Duodenal mucosa (tissue), 2 donors: ENCODE data around the gene TTLL12.

ENCODE experiments used
- H3K27ac ChIP-seq: one replicate; pipeline ENCODE4 v1.7.0; 2013; ENCODE audit warnings: low read depth, low read length
- H3K27me3 ChIP-seq, 2 donors: one replicate each; pipeline ENCODE4 v1.7.0; 2013; ENCODE audit warnings: low read length in 2 of 2, control low read depth in 1 of 2; ENCODE audit not compliant: insufficient read depth in 2 of 2, control insufficient read depth in 1 of 2
- H3K36me3 ChIP-seq, 2 donors: one replicate each; pipeline ENCODE4 v1.7.0; 2013; ENCODE audit warnings: low read length in 2 of 2, control low read depth in 1 of 2; ENCODE audit not compliant: insufficient read depth in 2 of 2, control insufficient read depth in 1 of 2
- H3K4me1 ChIP-seq, 2 donors: one replicate each; pipeline ENCODE4 v1.7.0; 2013; ENCODE audit warnings: low read length in 2 of 2, control low read depth in 1 of 2; ENCODE audit not compliant: insufficient read depth in 2 of 2, control insufficient read depth in 1 of 2
- H3K4me3 ChIP-seq, 2 donors: one replicate each; pipeline ENCODE4 v1.7.0; 2013; ENCODE audit warnings: low read length in 2 of 2, low read depth in 1 of 2
- H3K9ac ChIP-seq, 2 donors: one replicate each; pipeline ENCODE4 v1.7.0; 2013; ENCODE audit warnings: low read length in 2 of 2, low read depth in 1 of 2
- H3K9me3 ChIP-seq, 2 donors: one replicate each; pipeline ENCODE4 v1.7.0; 2013; ENCODE audit warnings: low read length in 2 of 2, control low read depth in 1 of 2; ENCODE audit not compliant: control insufficient read depth in 1 of 2

TTLL12 gene

DNA sequence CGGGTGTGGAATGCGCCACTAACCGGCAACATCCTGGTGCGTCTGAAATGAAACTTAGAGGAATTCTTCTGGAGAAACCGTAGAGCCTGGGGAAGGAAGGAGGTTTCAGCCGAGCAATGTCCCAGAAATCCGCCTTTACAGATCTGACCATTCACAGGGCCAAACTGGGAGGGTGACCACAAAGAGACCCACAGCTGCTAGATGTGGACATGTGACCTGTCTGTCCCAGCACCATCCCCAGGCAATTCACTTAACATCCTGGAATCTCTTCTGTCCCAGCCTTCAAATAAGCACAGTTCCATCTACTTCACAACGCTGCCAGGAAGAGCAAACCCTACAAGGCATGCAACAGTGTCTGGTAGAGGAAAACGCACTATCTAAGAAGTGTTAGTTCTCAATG is 53.5 kb downstream of the TTLL12 start:
- Histone ChIP-seq H3K9me3 (no peaks in the 10 kb centered on the region), H3K36me3 (peaks cover 15 to 53% of the 10 kb centered on the region in 2 donors), H3K9ac (no peak overlapping the region), H3K27me3 (no peaks in the 10 kb centered on the region), H3K27ac (no peak overlapping the region), H3K4me1 (peaks cover 17 to 18% of the 10 kb centered on the region in 2 donors), H3K4me3 (no peak overlapping the region)

DNA sequence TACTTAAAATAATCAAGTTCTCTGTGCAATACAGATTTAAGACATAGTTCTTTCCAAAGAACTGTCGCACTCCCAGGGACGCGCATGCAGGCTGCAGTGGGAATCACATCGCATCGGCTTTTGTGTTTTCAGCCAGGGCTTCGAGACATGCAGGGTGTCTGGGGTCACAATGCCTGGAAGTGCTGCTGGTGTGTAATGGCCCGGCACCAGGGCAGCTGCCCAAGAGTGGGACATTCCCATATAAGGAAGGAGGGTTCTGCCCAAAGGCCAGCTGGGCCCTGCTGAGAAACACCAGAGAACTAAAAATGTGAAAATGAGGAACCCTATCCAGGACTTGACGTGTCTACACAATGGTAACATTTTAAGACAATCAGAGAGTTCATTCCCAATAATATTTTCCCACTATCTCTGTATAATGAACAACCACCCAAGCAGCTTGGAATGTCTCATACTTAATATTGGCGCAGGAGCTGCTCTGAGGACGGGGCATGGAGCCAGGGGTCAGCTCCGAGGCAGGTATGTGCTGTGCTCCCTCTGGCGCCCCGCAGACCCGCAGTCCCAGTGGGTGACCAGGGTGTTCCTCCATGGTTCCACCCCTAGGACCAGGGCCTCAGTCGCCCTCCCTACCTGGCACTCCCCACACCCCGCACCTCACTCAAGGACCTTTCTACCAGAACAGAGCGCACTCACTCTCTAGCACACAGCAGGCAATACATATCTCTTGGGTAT is 55.0 kb downstream of the TTLL12 start:
- Histone ChIP-seq H3K9ac (no peak overlapping the region), H3K36me3 (peaks cover 15 to 39% of the 10 kb centered on the region in 2 donors), H3K27me3 (no peaks in the 10 kb centered on the region), H3K9me3 (no peaks in the 10 kb centered on the region), H3K27ac (no peak overlapping the region), H3K4me1 (peaks cover 30 to 31% of the 10 kb centered on the region in 2 donors), H3K4me3 (no peak overlapping the region)

DNA sequence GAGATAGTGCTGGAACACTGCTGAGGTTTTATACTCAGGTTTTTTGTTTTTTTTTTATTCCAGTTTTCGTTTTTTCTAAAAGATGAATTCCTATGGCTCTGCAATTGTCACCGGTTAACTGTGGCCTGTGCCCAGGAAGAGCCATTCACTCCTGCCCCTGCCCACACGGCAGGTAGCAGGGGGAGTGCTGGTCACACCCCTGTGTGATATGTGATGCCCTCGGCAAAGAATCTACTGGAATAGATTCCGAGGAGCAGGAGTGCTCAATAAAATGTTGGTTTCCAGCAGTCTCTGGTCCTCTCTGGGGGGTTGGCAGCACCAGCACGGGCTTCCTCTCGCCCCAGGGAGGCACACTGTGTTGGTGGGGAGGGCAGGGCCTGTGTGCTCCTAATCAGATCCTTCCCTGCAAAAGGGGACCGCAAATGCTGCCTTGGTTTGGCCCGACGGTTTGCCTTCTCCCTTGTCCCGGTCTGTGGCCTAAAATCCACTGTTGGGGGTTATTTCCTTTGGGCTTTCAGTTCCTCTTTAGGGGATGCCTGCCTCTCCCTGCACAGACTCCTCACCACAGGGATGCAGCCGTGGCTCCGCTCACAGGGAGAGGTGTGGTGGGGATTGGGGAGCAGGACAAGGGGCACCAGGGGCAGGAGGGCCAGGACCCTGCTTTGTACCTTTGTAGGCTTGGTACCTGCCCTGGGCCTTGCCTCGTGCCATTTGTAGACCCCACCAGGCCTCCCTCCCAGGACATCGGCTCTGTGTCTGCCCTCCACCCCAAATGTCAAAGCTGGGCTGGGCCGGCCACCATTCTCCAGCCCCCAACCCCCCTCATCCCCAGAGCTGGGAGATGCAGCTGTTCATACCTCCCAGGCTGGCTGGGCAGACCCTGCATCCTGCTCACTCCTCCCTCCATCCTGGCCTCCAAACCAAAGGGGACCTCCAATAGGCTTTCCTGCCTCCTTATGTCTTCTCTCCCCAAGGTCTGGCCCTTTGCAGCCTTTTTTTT is 57.2 kb downstream of the TTLL12 start:
- peaks cover 37 to 42% of the 10 kb centered on the region in 2 donors for H3K4me1 ChIP-seq
- H3K4me3 ChIP-seq: peak overlapping the region in 1 of 2 donors; percentile 22
- H3K27ac ChIP-seq: no peak overlapping the region
- no peaks in the 10 kb centered on the region for H3K9me3 ChIP-seq
- peaks cover 12 to 29% of the 10 kb centered on the region in 2 donors for H3K36me3 ChIP-seq
- H3K9ac ChIP-seq: peak overlapping the region; percentile 32 to 33
- H3K27me3 ChIP-seq: no peaks in the 10 kb centered on the region

DNA sequence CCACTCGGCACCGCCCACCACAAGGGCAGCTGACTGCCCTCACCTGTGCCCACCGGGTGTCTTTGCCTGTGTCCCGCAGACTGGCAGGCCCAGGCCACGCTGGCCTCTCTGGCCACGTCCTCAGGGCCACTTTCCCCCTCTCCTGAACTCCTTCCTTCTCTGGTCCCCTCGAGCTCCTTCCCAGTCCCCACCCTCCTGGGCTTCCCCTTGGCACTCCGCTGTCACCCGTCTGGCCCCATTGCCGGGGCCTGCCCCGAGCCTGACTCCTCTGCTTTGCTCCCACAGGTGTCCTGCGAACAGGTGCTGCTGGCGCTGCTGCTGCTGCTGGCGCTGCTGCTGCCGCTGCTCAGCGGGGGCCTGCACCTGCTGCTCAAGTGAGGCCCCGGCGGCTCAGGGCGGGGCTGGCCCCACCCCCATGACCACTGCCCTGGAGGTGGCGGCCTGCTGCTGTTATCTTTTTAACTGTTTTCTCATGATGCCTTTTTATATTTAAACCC is 58.0 kb downstream of the TTLL12 start:
- Histone ChIP-seq H3K9ac (peak overlapping the region; percentile 30 to 66), H3K27me3 (no peaks in the 10 kb centered on the region), H3K36me3 (peaks cover 12 to 26% of the 10 kb centered on the region in 2 donors), H3K9me3 (no peaks in the 10 kb centered on the region), H3K4me1 (peaks cover 37 to 42% of the 10 kb centered on the region in 2 donors), H3K27ac (peak overlapping the region; percentile 22), H3K4me3 (peak overlapping the region; percentile 23 to 56)

DNA sequence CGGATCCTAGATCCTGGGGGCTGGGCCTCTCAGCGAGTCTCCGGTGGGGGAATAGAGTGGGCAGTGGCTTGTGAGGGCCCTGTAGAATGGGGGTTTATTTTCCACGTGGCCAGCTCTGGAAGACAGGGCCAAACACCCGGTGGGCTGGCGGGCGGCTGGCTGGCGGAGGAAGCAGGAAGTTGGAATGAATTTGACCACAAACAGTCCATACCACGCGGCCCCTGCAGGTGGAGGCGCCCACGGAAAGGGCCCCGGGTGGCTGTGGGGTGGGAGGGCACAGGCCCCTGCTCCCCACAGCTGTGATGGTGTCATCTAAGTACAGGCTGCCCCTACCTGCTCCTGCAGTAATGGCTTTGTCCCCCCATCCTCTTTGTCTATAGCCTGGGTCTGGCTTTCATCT is 58.8 kb downstream of the TTLL12 start:
- peak overlapping the region; percentile 62 for H3K27ac ChIP-seq
- peak overlapping the region; percentile 32 to 56 for H3K4me3 ChIP-seq
- peak overlapping the region; percentile 47 to 66 for H3K9ac ChIP-seq
- peaks cover 37 to 42% of the 10 kb centered on the region in 2 donors for H3K4me1 ChIP-seq
- H3K9me3 ChIP-seq: no peaks in the 10 kb centered on the region
- H3K36me3 ChIP-seq: peaks cover 7 to 21% of the 10 kb centered on the region in 2 donors
- H3K27me3 ChIP-seq: no peaks in the 10 kb centered on the region

DNA sequence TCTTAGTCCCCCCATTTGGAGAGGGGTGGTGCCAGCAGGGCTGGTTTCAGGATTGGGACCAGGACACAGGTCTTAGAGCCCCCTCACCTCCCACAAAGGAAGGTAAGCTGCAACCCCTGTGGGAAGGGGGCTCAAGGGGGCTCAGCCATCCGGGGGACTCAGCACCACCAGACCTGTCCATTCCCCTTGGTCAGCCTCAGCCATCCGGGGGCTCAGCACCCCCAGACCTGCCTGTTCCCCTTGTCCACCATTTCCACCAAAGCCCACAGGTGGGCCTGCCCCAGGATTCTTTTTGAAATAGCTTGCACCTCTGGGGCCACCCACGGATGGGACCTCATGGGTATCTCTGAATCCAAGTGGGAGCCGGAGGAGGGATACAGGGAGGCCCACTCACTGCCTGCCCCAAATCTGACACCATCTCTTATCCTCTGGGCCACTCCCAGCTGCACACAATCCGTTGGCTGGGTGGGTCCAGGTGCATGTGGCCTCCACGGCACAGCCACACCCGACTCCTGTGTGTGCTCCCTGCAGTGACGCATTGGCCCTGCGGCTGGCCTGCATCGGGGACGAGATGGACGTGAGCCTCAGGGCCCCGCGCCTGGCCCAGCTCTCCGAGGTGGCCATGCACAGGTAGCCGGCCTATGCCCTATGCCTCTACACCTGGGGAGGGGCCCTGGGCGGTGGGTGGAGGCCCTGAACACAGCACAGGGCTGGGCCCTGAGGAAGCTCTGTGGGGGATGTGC is 59.6 kb downstream of the TTLL12 start:
- Histone ChIP-seq H3K36me3 (peaks cover 6 to 14% of the 10 kb centered on the region in 2 donors), H3K4me1 (peaks cover 44 to 49% of the 10 kb centered on the region in 2 donors), H3K4me3 (peak overlapping the region; percentile 32 to 56), H3K9ac (peak overlapping the region; percentile 47 to 66), H3K27ac (peak overlapping the region; percentile 62), H3K9me3 (no peaks in the 10 kb centered on the region), H3K27me3 (no peaks in the 10 kb centered on the region)

DNA sequence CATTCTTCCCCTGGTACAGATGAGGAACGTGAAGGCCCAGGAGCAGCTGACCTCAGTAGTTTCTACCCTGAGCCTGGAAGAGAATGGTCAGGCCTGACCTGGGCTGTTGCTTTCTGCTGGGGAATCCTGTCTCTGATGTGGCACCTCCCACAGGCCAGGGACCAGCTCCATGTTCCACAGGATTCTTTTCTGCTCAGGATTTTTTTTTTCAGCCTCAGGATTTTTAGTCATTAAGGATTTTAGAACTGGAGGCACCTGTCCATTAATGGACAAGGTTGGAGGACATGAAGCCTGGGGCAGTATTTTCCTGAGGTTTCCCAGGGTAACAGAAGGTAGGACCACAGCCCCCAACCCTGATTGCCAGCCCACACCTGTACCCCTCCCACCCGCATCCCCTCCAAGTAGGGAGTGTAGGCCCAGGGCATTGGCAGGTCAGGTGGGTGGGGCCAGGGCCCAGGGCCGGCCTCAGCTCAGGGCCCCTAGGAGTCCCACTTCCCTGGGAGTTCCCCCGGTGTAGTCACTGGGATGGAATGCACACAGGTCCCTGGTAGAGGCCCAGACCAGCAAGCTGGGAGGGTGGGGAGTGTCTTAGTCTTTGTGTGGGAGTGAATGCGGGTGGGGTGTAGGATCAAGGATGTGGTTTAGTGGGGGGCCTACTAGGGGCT is 60.3 kb downstream of the TTLL12 start:
- H3K4me1 ChIP-seq: peaks cover 51 to 55% of the 10 kb centered on the region in 2 donors

DNA sequence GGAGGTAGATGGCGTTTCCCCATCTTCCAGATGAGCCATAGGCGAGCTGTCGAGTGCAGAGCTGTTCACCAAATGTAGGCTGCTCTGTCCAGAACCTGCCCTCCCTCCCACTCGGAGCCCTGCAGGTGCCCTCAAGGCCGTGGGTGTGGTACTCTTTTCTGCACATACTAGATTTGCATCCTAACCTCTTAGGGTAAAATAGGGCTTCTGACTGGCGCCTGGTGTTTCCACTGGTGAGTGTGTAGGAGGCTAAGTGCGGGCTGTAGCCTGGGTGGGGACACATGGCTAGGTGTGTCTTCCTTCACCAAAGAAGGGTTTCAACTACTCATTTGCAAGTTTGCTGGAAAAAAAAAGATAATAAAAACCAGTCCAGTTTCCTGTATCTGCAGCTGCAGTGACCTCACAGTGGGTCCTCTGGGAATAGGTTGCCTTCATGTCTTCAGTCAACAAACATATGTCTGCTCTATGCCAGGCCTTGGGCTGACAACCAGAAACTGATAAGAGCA is 67.9 kb downstream of the TTLL12 start:
- Histone ChIP-seq H3K27me3 (no peaks in the 10 kb centered on the region), H3K4me1 (peaks cover 44 to 51% of the 10 kb centered on the region in 2 donors), H3K4me3 (peak overlapping the region in 1 of 2 donors; percentile 16), H3K9ac (peak overlapping the region in 1 of 2 donors; percentile 27), H3K36me3 (no peaks in the 10 kb centered on the region), H3K9me3 (no peaks in the 10 kb centered on the region), H3K27ac (no peak overlapping the region)

More for the DNA sequence above, 60.3 kb downstream of the TTLL12 start:
- Histone ChIP-seq H3K36me3 (peaks cover 2 to 7% of the 10 kb centered on the region in 2 donors), H3K27ac (no peak overlapping the region), H3K9me3 (no peaks in the 10 kb centered on the region), H3K27me3 (no peaks in the 10 kb centered on the region), H3K9ac (peak overlapping the region in 1 of 2 donors; percentile 21), H3K4me3 (no peak overlapping the region)
